ENCODE results near the gene CNFN.
"Not testable (repeated sequence)": the region's sequence is repeated elsewhere in the genome, so short reads cannot be mapped to it uniquely, and the experiment has no call there.

Gene CNFN

GRCh38 chr19:42360787-42361544, 29.1 kb downstream of the CNFN start:
- no peak for DNase-seq

GRCh38 chr19:42357290-42357689, 32.8 kb downstream of the CNFN start:
- no peak for DNase-seq
- in situ Hi-C loops (cut with MboI; ENCODE audit: low pct_unique_long_range_greater_than_20kb, low sequenced_read_pairs), result no loop called here

More at GRCh38 chr19:42360787-42361544, 29.1 kb downstream of the CNFN start:
- in situ Hi-C loops (cut with MboI; ENCODE audit: low pct_unique_long_range_greater_than_20kb, low sequenced_read_pairs), result no loop called here

GRCh38 chr19:42356686-42357085, 33.4 kb downstream of the CNFN start:
- in situ Hi-C loops (cut with MboI; ENCODE audit: low pct_unique_long_range_greater_than_20kb, low sequenced_read_pairs), result no loop called here
- no peak for DNase-seq

GRCh38 chr19:42355896-42356295, 34.2 kb downstream of the CNFN start:
- no peak for DNase-seq
- in situ Hi-C loops (cut with MboI; ENCODE audit: low pct_unique_long_range_greater_than_20kb, low sequenced_read_pairs), result no loop called here

- DNase-seq, result no peak
- in situ Hi-C loops (cut with MboI; ENCODE audit: low pct_unique_long_range_greater_than_20kb, low sequenced_read_pairs), result no loop called here
Observed at GRCh38 chr19:42353341-42354015, 36.6 kb downstream of the CNFN start.

- DNase-seq, result no peak
Observed at GRCh38 chr19:42352301-42353259, 37.5 kb downstream of the CNFN start.

GRCh38 chr19:42351079-42351735, 38.9 kb downstream of the CNFN start:
- DNase-seq, result no peak
- in situ Hi-C loops (cut with MboI; ENCODE audit: low pct_unique_long_range_greater_than_20kb, low sequenced_read_pairs), result no loop called here

More at GRCh38 chr19:42352301-42353259, 37.5 kb downstream of the CNFN start:
- in situ Hi-C loops (cut with MboI; ENCODE audit: low pct_unique_long_range_greater_than_20kb, low sequenced_read_pairs), result no loop called here

GRCh38 chr19:42350417-42350816, 39.7 kb downstream of the CNFN start:
- in situ Hi-C loops (cut with MboI; ENCODE audit: low pct_unique_long_range_greater_than_20kb, low sequenced_read_pairs), result no loop called here

GRCh38 chr19:42349378-42350107, 40.6 kb downstream of the CNFN start:
- in situ Hi-C loops (cut with MboI; ENCODE audit: low pct_unique_long_range_greater_than_20kb, low sequenced_read_pairs), result no loop called here
- DNase-seq, result no peak

More at GRCh38 chr19:42350417-42350816, 39.7 kb downstream of the CNFN start:
- no peak for DNase-seq

- no peak for DNase-seq
- in situ Hi-C loops (cut with MboI; ENCODE audit: low pct_unique_long_range_greater_than_20kb, low sequenced_read_pairs), result no loop called here
Observed at GRCh38 chr19:42348211-42348610, 41.9 kb downstream of the CNFN start.

- no peak for DNase-seq
Observed at GRCh38 chr19:42345191-42345812, 44.8 kb downstream of the CNFN start.

GRCh38 chr19:42344336-42344893, 45.7 kb downstream of the CNFN start:
- in situ Hi-C loops (cut with MboI; ENCODE audit: low pct_unique_long_range_greater_than_20kb, low sequenced_read_pairs), result no loop called here
- no peak for DNase-seq

More at GRCh38 chr19:42345191-42345812, 44.8 kb downstream of the CNFN start:
- in situ Hi-C loops (cut with MboI; ENCODE audit: low pct_unique_long_range_greater_than_20kb, low sequenced_read_pairs), result no loop called here

GRCh38 chr19:42343344-42344110, 46.6 kb downstream of the CNFN start:
- in situ Hi-C loops (cut with MboI; ENCODE audit: low pct_unique_long_range_greater_than_20kb, low sequenced_read_pairs), result no loop called here
- no peak for DNase-seq

- DNase-seq; in situ Hi-C loops (cut with MboI; ENCODE audit: low pct_unique_long_range_greater_than_20kb, low sequenced_read_pairs): not testable (repeated sequence)
Observed at GRCh38 chr19:42339922-42340321, 50.2 kb downstream of the CNFN start.

- in situ Hi-C loops (cut with MboI; ENCODE audit: low pct_unique_long_range_greater_than_20kb, low sequenced_read_pairs); DNase-seq: not testable (repeated sequence)
Observed at GRCh38 chr19:42339126-42339860, 50.8 kb downstream of the CNFN start.
